Activated CD8-positive, alpha-beta memory T cell treated with anti-CD3 and anti-CD28 coated beads, Interleukin-2, amount 50 U/mL, for 48 hours (primary cell): ENCODE results near the gene TMEM139.

Source experiments
- DNase-seq: peaks from one replicate; pipeline ENCODE4 v3.0.0-alpha.2; 2020

The TMEM139 gene

DNA sequence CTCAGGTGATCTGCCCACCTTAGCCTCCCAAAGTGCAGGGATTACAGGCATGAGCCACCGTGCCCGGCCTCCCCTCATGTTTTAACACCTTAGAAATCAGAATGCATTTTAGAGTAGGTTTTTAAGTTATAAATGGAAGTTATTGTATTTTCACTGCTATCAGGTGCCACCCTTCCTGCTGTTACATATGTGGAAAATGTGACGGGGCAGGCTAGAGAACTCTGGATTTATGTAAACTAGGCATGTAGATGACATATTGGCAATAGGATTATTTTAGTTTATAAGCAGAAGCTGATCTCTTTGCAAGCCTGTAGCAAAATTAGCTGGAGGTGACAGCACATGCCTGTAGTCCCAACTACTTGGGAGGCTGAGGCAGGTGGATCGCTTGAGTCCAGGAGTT lies 5.5 kb downstream of the TMEM139 start:
- no peak for DNase-seq

DNA sequence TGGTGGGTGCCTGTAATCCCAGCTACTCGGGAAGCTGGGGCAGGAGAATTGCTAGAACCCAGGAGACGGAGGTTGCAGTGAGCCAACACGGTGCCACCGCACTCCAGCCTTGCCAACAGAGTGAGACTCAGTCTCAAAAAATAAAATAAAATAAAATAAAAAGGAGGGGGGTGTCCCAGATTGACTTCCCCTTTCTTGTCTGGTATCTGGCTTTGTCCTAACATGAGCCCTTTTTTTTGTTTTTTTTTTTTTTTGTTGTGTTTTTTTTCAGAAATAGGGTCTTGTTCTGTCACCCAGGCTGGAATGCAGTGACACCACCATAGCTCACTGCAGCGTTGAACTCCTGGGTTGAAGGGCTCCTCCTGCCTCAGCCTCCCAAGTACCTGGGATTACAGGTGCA lies 8.1 kb downstream of the TMEM139 start:
- no peak for DNase-seq

GRCh38 chr7:143295870-143296269 lies 11.1 kb downstream of the TMEM139 start:
- DNase-seq, result no peak

DNA sequence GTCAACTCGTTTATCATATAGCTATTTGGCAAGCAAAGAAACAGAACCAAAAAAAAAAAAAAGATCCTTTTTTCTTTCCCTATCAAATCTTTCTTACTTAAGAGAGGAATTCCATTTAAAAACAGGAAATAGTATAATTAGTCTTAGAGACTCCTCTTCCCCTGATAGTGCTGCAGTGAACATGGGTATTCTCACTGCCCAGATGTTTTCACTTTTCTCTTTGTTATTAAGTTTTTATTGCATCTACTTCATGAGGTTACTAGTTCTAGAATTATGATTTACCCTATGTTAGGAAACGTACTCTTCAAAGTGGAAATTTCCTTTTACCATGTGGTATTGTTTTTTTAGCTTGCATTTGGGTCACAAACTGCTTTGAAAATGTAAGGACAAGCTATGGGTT lies 11.9 kb downstream of the TMEM139 start:
- no peak for DNase-seq

DNA sequence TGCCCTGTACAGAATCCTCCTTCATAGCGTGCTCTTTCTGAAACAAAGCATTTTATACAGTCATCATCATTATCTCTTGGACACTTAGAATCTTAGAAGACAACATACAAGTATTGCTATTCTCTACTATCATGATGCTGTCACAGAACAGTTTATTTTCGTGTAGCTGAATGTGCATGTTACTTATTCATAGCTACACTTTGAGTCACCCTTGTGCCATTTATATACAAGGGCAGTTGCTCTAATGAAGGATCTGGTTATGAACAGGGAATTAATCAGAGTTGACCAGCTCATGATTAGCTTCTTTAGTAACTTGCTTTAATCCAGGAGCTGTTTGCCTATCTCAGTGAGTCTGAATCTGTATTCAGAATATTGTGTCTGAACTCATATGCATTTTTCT lies 14.6 kb downstream of the TMEM139 start:
- no peak for DNase-seq

DNA sequence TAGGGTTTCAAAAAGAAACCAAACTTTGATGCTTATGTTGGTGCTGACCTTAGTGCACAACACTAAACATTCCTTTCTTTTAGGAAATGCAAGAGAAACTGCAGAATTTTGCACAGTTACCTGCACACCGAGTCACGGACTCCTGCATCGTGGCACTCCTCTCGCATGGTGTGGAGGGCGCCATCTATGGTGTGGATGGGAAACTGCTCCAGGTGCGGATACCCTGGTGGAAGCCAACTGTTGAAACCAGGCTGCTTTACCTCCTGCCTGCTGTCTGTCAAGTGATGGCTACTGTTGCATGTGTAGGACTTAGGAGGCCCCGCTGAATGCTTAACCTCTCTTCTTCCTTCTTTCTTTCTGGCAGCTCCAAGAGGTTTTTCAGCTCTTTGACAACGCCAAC lies 15.1 kb downstream of the TMEM139 start:
- peak; percentile 73 for DNase-seq

DNA sequence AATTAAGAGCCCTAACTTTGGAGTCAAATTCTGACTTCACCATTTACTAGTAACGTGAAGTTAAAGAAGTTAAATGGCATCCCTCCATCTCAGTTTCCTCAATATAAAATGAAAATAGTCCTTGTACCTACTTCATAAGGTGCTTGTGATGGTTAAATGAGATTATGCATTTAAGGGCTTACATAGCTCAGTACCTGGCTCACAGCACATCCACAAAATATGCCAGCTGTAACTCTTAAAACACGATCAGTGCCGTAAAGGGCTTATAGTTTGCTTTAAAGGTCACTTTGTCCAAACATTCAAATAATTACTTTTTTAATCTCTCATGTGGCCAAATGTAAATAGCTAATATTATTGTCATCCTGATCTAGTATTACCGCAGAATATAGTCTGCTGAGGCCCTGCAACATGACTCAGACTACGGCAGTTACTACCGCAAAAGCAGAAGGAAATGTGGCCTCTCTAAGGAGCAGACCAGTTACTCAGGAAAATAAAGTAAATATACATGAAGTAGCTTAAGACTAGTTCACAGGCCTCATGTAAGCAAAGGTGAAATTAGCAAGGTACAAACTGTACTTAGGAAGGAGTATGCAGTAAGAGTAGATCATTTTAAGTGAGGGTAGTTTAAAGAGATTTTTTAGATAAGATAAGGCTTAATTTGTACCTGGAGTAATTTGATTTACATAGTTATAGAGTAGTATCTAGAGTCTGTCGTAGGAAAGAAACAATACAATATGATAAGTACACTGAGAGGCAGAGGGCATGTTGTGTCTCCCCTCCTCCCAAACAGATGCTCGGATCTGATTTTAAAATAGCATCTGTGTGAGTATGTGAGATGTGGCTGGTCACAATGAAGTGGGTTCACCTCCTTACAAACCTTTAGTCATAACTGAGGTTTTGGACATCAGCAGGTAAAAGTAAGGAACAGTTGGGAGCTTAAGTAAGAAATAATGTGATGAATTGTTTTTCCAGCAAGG lies 16.5 kb downstream of the TMEM139 start:
- DNase-seq, result no peak

DNA sequence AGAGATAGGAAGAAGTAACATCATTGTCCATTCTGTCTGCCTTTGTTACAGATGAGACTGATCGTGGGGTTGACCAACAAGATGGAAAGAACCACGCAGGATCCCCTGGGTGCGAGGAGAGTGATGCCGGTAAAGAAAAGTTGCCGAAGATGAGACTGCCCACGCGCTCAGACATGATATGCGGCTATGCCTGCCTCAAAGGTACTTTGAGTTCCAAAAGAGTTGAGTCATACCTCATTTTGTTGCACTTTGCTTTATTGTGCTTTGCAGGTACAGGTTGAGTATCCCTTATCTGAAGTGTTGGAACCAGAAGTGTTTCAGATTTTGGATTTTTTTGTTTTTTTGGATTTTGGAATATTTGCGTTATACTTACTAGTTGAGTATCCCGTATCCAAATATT lies 19.0 kb downstream of the TMEM139 start:
- no peak for DNase-seq

- DNase-seq, result no peak
Observed at GRCh38 chr7:143304938-143305337, 20.2 kb downstream of the TMEM139 start.

DNA sequence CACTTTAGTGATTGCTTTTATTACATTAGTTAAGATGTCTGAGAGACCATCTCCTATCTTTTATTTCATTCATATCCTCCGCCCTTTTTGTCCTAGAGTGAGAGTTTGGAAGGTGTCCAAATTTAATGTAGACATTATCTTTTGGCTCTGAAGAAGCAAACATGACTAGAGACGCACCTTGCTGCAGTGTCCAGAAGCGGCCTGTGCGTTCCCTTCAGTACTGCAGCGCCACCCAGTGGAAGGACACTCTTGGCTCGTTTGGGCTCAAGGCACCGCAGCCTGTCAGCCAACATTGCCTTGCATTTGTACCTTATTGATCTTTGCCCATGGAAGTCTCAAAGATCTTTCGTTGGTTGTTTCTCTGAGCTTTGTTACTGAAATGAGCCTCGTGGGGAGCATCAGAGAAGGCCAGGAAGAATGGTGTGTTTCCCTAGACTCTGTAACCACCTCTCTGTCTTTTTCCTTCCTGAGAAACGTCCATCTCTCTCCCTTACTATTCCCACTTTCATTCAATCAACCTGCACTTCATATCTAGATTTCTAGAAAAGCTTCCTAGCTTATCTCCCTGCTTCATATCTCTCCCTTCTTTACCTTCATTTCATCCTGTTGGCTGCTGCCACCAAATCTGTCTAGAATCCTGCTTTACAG lies 20.8 kb downstream of the TMEM139 start:
- peak; percentile 89 for DNase-seq

- no peak for DNase-seq
Observed at GRCh38 chr7:143308632-143309031, 23.9 kb downstream of the TMEM139 start.

GRCh38 chr7:143314127-143314526 lies 29.4 kb downstream of the TMEM139 start:
- DNase-seq, result no peak

DNA sequence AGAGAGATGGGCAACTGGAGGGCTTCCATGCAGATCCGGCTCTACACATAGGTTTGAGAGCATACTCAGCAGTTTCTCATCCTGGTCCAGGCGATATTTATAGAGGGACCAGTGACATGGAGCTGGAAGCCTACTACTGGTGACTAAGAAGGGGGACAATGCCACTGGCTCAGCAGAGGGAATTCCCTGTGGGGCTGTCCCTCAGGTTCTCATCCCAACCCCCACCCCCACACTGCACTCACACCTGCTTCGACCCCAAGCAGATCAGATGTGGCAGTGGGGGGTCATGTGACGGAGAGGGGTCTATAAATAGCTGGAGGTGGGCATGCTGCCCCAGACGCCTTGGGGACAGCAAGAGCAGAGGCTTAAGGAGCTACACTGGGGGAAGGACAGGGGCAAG lies 31.0 kb downstream of the TMEM139 start, which contains the start of gene CLCN1:
Gene CLCN1 (plus strand): TSS at position 336 of the 400 bp plus-strand sequence. CDS start 102 bp downstream, outside the sequence.
- DNase-seq, result no peak

DNA sequence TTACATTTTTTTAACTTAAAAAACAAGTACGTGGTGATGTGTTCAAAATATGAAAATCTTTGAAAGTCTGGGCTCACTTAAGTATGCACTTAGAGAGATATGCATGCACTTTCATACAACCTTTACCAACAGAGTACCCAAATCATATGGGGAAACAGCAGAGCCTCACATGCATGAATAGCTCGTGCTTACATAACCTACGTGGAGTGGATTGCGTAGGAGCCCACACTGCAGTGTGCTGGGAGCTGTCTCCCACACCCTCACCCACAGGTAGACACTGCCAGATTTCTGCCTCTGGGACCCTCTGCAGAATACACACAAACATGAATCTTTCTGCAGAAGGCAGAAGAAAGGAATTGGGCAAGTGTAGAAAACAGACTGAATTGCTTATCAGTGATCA lies 31.7 kb downstream of the TMEM139 start:
- no peak for DNase-seq

DNA sequence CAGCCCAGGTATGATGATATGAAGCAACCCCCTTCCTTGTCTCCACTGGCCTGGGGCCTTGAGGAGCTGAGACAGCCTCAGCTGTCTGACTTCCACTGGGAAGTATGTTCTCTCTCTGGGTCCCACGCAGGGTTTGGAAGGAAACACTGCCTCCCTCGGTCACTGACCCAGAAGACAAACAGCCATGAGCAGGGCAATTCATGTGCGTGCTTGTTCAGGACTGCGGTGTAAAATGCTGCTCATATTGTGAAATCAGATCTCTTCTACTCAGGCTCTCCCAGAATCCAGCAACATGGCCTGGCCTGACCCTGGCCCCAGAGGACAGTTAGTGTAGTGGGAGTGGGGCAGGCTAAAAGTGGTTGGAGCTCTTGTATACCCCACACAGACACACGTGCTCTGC lies 33.9 kb downstream of the TMEM139 start:
- DNase-seq, result no peak

GRCh38 chr7:143320620-143321019 lies 35.9 kb downstream of the TMEM139 start:
- no peak for DNase-seq

DNA sequence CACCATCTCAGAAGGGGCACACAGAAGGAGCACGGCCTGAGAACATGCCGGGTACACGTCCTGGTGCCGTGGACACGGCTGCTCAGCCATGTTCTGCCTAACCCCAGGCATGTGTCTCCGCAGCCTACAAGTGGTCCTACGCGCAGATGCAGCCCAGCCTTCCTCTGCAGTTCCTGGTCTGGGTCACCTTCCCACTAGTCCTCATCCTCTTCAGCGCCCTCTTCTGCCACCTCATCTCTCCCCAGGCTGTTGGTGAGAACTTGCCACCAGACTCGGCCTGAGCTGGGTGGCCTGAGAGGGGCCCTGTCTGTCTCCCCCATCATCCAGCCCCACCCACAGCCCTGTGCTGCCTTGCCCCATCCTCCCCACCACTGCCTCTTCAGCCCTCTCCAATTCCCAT lies 36.5 kb downstream of the TMEM139 start:
- DNase-seq, result no peak

DNA sequence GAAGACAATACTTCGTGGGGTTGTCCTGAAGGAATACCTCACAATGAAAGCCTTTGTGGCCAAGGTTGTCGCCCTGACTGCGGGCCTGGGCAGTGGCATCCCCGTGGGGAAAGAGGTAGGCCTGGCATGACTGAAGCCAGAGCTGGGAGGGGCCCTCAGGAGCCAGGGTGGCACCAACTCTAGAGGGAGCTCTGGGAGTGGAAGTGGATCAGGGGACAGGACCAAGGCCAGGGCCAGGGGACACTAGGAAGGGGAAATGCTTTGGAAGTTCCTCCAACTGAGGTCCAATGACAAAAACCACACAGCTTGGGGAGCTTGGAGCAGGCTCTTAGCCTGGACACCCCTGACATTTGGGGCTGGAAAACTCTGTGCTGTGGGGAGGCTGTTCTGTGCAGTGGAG lies 37.0 kb downstream of the TMEM139 start:
- no peak for DNase-seq

GRCh38 chr7:143322760-143323633 lies 38.2 kb downstream of the TMEM139 start:
- DNase-seq, result no peak

- no peak for DNase-seq
Observed at GRCh38 chr7:143323653-143324052, 38.9 kb downstream of the TMEM139 start.

DNA sequence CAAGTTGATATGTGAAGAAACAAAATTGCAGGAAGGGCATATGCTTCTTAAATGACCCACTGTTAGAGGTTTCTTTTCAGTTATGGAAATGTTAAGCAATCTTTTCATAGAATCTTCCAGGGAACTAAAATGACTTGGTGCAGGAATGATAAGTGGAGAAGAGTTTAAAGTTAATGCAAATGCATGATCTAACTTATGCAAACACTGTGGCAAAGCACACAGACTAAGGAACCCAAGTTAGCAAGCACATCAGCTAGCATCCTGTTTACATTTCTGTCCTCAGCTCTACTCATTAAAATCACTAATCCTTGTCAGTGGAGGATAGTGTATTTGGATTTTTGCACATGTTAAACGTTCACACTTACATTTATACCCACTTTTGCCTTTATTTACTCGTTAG lies 40.5 kb downstream of the TMEM139 start:
- no peak for DNase-seq

- no peak for DNase-seq
Observed at GRCh38 chr7:143327903-143328302, 43.1 kb downstream of the TMEM139 start.
